HepG2 (cell line): Measurements from ENCODE around the gene SLC25A33. TPM values are rescaled to one million over a fixed set of nuclear protein-coding genes. Genes with fewer than 3 reads are reported as not detected.

Experiments
- BORCS8-MEF2B ChIP-seq: sonication (generic); formaldehyde crosslinking; IDR thresholded peaks from 2 replicates; pipeline ENCODE4 v1.8.0; 2022; ENCODE audit warnings: mild to moderate bottlenecking, missing genetic modification reagents
- CHD2 ChIP-seq: IDR thresholded peaks from 2 replicates; pipeline ENCODE4 v1.6.1; 2011; ENCODE audit warnings: low read depth, low read length, improper control_type of control experiment
- E2F1 ChIP-seq: sonication (generic); formaldehyde crosslinking; IDR thresholded peaks from 2 replicates; pipeline ENCODE4 v1.5.0; 2020; ENCODE audit warnings: missing genetic modification reagents
- E2F5 ChIP-seq: sonication (generic); formaldehyde crosslinking; conservative IDR thresholded peaks from 2 replicates; pipeline ENCODE4 v1.4.0; 2020; ENCODE audit warnings: missing genetic modification reagents
- GZF1 ChIP-seq: sonication (generic); formaldehyde crosslinking; IDR thresholded peaks from 2 replicates; pipeline ENCODE4 v1.5.1; 2020; ENCODE audit warnings: mild to moderate bottlenecking, missing genetic modification reagents
- HOXD1 ChIP-seq: sonication (generic); formaldehyde crosslinking; IDR thresholded peaks from 2 replicates; pipeline ENCODE4 v1.5.0; 2020; ENCODE audit warnings: missing genetic modification reagents
- MED1 ChIP-seq: sonication (generic); formaldehyde crosslinking; IDR thresholded peaks from 2 replicates; pipeline ENCODE4 v1.4.0; 2020; ENCODE audit warnings: missing genetic modification reagents
- POLR2AphosphoS5 ChIP-seq: IDR thresholded peaks from 2 replicates; pipeline ENCODE4 v1.6.1; 2012; ENCODE audit warnings: low read depth, low read length
- POLR2G ChIP-seq: fragments of 200-400 bp; formaldehyde crosslinking; IDR thresholded peaks from 2 replicates; pipeline ENCODE4 v1.6.1; 2018; ENCODE audit warnings: mild to moderate bottlenecking, low read depth, low read length, moderate library complexity
- PRDM10 ChIP-seq: sonication (generic); formaldehyde crosslinking; IDR thresholded peaks from 2 replicates; pipeline ENCODE4 v1.4.0; 2020; ENCODE audit warnings: low read depth, missing genetic modification reagents
- PRMT3 ChIP-seq: sonication (generic); formaldehyde crosslinking; IDR thresholded peaks from 2 replicates; pipeline ENCODE4 v1.8.1; 2022; ENCODE audit warnings: low read depth, mild to moderate bottlenecking, moderate library complexity, missing genetic modification reagents, borderline replicate concordance
- RXRA ChIP-seq: sonication (generic); formaldehyde crosslinking; IDR thresholded peaks from 2 replicates; pipeline ENCODE4 v1.5.1; 2020; ENCODE audit warnings: missing genetic modification reagents
- YY1 ChIP-seq: IDR thresholded peaks from 2 replicates; pipeline ENCODE4 v1.6.1; 2011; ENCODE audit warnings: low read length, low read depth, moderate library complexity, mild to moderate bottlenecking; ENCODE audit not compliant: insufficient read depth, insufficient replicate concordance
- ZNF18 ChIP-seq: sonication (generic); formaldehyde crosslinking; IDR thresholded peaks from 2 replicates; pipeline ENCODE4 v1.8.0; 2022; ENCODE audit warnings: mild to moderate bottlenecking, missing genetic modification reagents; ENCODE audit not compliant: insufficient replicate concordance
- ZNF205 ChIP-seq: IDR thresholded peaks from 2 replicates; pipeline ENCODE4 v1.6.1; 2018; ENCODE audit warnings: missing biosample characterization, missing genetic modification reagents
- ZNF362 ChIP-seq: sonication (generic); formaldehyde crosslinking; IDR thresholded peaks from 2 replicates; pipeline ENCODE4 v1.4.0; 2020; ENCODE audit warnings: missing genetic modification reagents, mild to moderate bottlenecking, borderline replicate concordance
- ZNF503 ChIP-seq: sonication (generic); formaldehyde crosslinking; IDR thresholded peaks from 2 replicates; pipeline ENCODE4 v1.4.0; 2020; ENCODE audit warnings: missing genetic modification reagents
- ZNF644 ChIP-seq: IDR thresholded peaks from 2 replicates; pipeline ENCODE4 v1.6.1; 2016; ENCODE audit warnings: low read depth
- ZNF850 ChIP-seq: sonication (generic); formaldehyde crosslinking; conservative IDR thresholded peaks from 2 replicates; pipeline ENCODE4 v1.9.0; 2021; ENCODE audit warnings: mild to moderate bottlenecking, missing genetic modification reagents
- ZSCAN25 ChIP-seq: sonication (generic); formaldehyde crosslinking; IDR thresholded peaks from 2 replicates; pipeline ENCODE4 v1.8.0; 2022; ENCODE audit warnings: mild to moderate bottlenecking, missing genetic modification reagents
- polyA plus RNA-seq, 8 experiments: library from polyadenylated mRNA; depleted of rRNA in 3 of 8; stranded (reverse) in 7 of 8; unstranded in 1 of 8; fragments of >200 nt; fragmentation: Illumina TruSeq in 4 of 8; extraction: Trizol in 4 of 8; gene quantifications; 2 replicates each; pipeline versions ENCODE4 v1.2.1 to v1.2.3, GENCODE V29; 2011 to 2016; ENCODE audit warnings: low read depth in 4 of 8, missing spikeins in 1 of 8, mixed read lengths in 1 of 8; ENCODE audit not compliant: insufficient read depth in 1 of 8
- total RNA-seq, 5 experiments: library from RNA; depleted of rRNA; stranded (reverse); fragments of >200 nt; fragmentation: Illumina TruSeq; extraction: Trizol; gene quantifications; 2 replicates each; pipeline ENCODE4 v1.2.3, GENCODE V29; 2016; ENCODE audit warnings: low read depth in 1 of 5

SLC25A33 gene
- total and polyA plus RNA-seq, 2 of the 13 experiments (the other 11 are each of a cell fraction or from before 2014, with no cell fraction given), result 15.4 to 50.3 TPM

- TF ChIP-seq ZNF18 (peak; percentile 55), BORCS8-MEF2B (CRISPR knock-in tag) (no peak), YY1 (peak; percentile 17), PRDM10 (CRISPR knock-in tag) (peak; percentile 42; the same call in 1 of the 2 replicates), E2F1 (CRISPR knock-in tag) (no peak), POLR2G (no peak), ZNF850 (CRISPR knock-in tag) (no peak), MED1 (CRISPR knock-in tag) (peak; percentile 97), CHD2 (no peak), ZNF362 (CRISPR knock-in tag) (peak; percentile 99), ZNF644 (CRISPR knock-in tag) (peak; percentile 84), ZNF205 (peak; percentile 66; the same call in 1 of the 2 replicates), ZNF503 (peak; percentile 89), RXRA (CRISPR knock-in tag) (peak; percentile 98; the same call in 1 of the 2 replicates), E2F5 (CRISPR knock-in tag) (no peak), POLR2AphosphoS5 (no peak), GZF1 (CRISPR knock-in tag) (no peak), HOXD1 (CRISPR knock-in tag) (peak; percentile 75), ZSCAN25 (no peak), PRMT3 (no peak)
Observed at GRCh38 chr1:9549955-9550546, 10.8 kb downstream of the SLC25A33 start (continued).
